Adrenal gland (tissue), 12 donors: ENCODE measurements around the gene ZNF598. TPM values are rescaled to one million over a fixed set of nuclear protein-coding genes. Genes with fewer than 3 reads are reported as not detected.
"Not testable (repeated sequence)": the region's sequence is repeated elsewhere in the genome, so short reads cannot be mapped to it uniquely, and the experiment has no call there.

Source experiments
- DNase-seq, 7 donors: peaks; one replicate each; pipeline ENCODE4 v3.0.0-alpha.2; 2019 to 2020
- H3K27ac ChIP-seq, 5 donors: fragments of 200-600 bp; sonication (generic) in 4 of 5; 1 replicate in 3 of 5; 2 replicates in 2 of 5; pipeline versions ENCODE4 v1.5.1 to v1.8.0; 2016 to 2020; ENCODE audit warnings: mild to moderate bottlenecking in 1 of 5
- H3K27me3 ChIP-seq: fragments of 200-600 bp; 2 replicates; pipeline ENCODE4 v1.8.0; 2021
- H3K36me3 ChIP-seq, 2 donors: fragments of 200-600 bp; replicated peaks in 1 of 2; 1 replicate in 1 of 2; 2 replicates in 1 of 2; pipeline versions ENCODE4 v1.5.1 to v1.8.0; 2018 to 2022
- H3K4me1 ChIP-seq, 2 donors: fragments of 200-600 bp; replicated peaks in 1 of 2; 1 replicate in 1 of 2; 2 replicates in 1 of 2; pipeline versions ENCODE4 v1.5.1 to v1.8.0; 2018 to 2021
- H3K4me3 ChIP-seq, 4 donors: fragments of 200-600 bp; sonication (generic) in 3 of 4; one replicate each; pipeline ENCODE4 v1.5.1; 2016 to 2018
- H3K9me3 ChIP-seq, 3 donors: fragments of 200-600 bp; sonication (generic) in 1 of 3; replicated peaks in 1 of 3; 1 replicate in 2 of 3; 2 replicates in 1 of 3; pipeline versions ENCODE4 v1.5.1 to v1.8.0; 2016 to 2021
- POLR2A ChIP-seq, 2 donors: fragments of 450-650 bp; IDR thresholded peaks; one replicate each; pipeline ENCODE4 v1.6.1; 2017; ENCODE audit warnings: antibody characterized with exemption in 2 of 2, mild to moderate bottlenecking in 2 of 2, moderate library complexity in 1 of 2
- WGBS, 4 donors: extraction: QIAGEN DNeasy Blood & Tissue Kit in 2 of 4; methylation state at CpG; one replicate each; pipeline versions ENCODE4 v1.1.5 to v1.1.7; 2013 to 2017; 5-methylcytosine and 5-hydroxymethylcytosine counted together
- intact Hi-C, 2 donors: fragments of 100-400 bp; cut with DNase I; formaldehyde crosslinking; loops; one replicate each; pipeline versions ENCODE4 v1.14.1 to v1.15.0; 2022 to 2023
- polyA plus RNA-seq, 3 donors: library from polyadenylated mRNA; stranded (reverse); fragments of 200-250 nt in 2 of 3; fragments of 350-450 nt in 1 of 3; fragmentation: Illumina TruSeq in 1 of 3; extraction: RNeasy Lipid Tissue Mini Kit (QIAGEN cat#74804) in 1 of 3; gene quantifications; one replicate each; pipeline ENCODE4 v1.2.3, GENCODE V29; 2013 to 2014
- total RNA-seq, 9 donors: library from RNA; depleted of rRNA in 4 of 9; stranded (reverse); fragments of >200 nt in 4 of 9; fragments of 120-200 nt in 1 of 9; fragmentation: NEBNext Ultra II Directional in 1 of 9; extraction: Animal tissue kit (Norgen Biotek cat#: 25700) in 1 of 9; gene quantifications; one replicate each; pipeline versions ENCODE4 v1.1.0 to v1.2.4, GENCODE V29; 2013 to 2023
- TF ChIP-seq, protein P1 (sequence below), 6 experiments: fragments of 450-650 bp in 4 of 6; fragments of 200-600 bp in 2 of 6; sonication (generic) in 1 of 6; IDR thresholded peaks; 1 replicate in 5 of 6; 2 replicates in 1 of 6; pipeline versions ENCODE4 v1.5.1 to v1.8.0; 2016 to 2021; ENCODE audit warnings: antibody characterized with exemption in 6 of 6, mild to moderate bottlenecking in 2 of 6, moderate library complexity in 1 of 6
- donor health status: healthy with polysubstance abuse.
- donor health status: Bipolar disorder and iron deficiency.
- donor health status: DM: yes; HTN: yes; CAD: no.
- donor health status: DM: no; HTN: no; CAD: no.
- donor health status: DM: no; HTN: no; CAD: no.
- donor health status: DM: yes; HTN: yes; CAD: no.

The ZNF598 gene
- total and polyA plus RNA-seq, 12 donors: 4.7 to 51.5 (median 29.0) TPM

DNA sequence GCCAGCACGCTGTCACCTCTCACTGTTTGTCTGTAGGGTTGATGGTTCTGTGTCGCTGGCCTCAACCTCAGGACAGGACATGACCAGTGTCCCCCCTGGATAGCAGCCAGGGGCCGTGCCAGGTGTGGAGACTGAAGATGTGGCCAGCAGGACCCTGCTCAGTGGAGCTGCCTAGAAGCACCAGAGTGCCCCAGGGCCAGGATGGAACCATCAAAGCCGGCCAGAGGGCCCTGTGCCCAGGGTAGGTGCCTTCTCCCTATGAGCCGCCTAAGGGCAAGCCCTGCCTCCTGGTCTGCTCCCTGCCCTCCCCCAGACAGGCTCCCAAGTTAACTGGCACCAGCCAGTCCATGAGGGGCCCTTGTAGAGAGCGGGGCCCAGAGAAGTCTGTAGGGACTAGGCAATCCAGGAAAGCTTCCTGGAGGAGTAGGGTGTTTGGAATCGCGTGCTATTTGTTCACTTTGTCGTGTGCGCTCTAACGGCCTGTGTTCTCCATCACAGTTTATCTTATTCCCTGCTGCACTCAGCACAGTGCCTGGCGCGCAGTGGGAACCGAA, 50.8 kb downstream of the ZNF598 start:
- intact Hi-C loops: no loop called here
- peak overlapping the region in 1 of 5 donors; percentile 9 for H3K27ac ChIP-seq
- 10 to 36% (median 28%) methylated on average over 6 to 14 of the region's 14 CpGs for WGBS, 4 donors

DNA sequence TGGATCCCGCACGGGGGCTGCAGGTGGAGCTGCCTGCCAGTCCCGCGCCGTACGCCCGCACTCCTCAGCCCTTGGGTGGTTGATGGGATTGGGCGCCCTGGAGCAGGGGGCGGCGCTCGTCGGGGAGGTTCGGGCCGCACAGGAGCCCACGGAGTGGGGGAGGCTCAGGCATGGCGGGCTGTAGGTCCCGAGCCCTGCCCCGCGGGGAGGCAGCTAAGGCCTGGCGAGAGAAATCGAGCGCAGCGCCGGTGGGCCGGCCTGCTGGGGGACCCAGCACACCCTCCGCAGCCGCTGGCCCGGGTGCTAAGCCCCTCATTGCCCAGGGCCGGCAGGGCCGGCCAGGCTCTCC, 51.5 kb downstream of the ZNF598 start:
- H3K27me3 ChIP-seq, H3K4me3 ChIP-seq, H3K27ac ChIP-seq, intact Hi-C loops, H3K9me3 ChIP-seq: not testable (repeated sequence)
- peak in 2 of 7 donors; percentile 17 to 34 for DNase-seq
- peaks cover 0 to 13% of the 10 kb centered on the region in 2 donors for H3K4me1 ChIP-seq
- peaks cover 0 to 21% of the 10 kb centered on the region in 2 donors for H3K36me3 ChIP-seq
- WGBS, 4 donors: 64 to 87% (median 69%) methylated on average over 3 to 30 of the region's 30 CpGs

More for the DNA sequence above, 50.8 kb downstream of the ZNF598 start:
- TF ChIP-seq, protein P1, sequence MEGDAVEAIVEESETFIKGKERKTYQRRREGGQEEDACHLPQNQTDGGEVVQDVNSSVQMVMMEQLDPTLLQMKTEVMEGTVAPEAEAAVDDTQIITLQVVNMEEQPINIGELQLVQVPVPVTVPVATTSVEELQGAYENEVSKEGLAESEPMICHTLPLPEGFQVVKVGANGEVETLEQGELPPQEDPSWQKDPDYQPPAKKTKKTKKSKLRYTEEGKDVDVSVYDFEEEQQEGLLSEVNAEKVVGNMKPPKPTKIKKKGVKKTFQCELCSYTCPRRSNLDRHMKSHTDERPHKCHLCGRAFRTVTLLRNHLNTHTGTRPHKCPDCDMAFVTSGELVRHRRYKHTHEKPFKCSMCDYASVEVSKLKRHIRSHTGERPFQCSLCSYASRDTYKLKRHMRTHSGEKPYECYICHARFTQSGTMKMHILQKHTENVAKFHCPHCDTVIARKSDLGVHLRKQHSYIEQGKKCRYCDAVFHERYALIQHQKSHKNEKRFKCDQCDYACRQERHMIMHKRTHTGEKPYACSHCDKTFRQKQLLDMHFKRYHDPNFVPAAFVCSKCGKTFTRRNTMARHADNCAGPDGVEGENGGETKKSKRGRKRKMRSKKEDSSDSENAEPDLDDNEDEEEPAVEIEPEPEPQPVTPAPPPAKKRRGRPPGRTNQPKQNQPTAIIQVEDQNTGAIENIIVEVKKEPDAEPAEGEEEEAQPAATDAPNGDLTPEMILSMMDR (IDR thresholded peaks at IDR 0.05): no peak
- no peak for TF ChIP-seq POLR2A (IDR thresholded peaks at IDR 0.05)
- Histone ChIP-seq H3K9me3 (no peaks in the 10 kb centered on the region), H3K27me3 (no peaks in the 10 kb centered on the region), H3K36me3 (peaks cover 0 to 23% of the 10 kb centered on the region in 2 donors), H3K4me3 (peak overlapping the region in 1 of 4 donors; percentile 63), H3K4me1 (peaks cover 6 to 19% of the 10 kb centered on the region in 2 donors)
- peak in 2 of 7 donors; percentile 47 to 56 for DNase-seq

DNA sequence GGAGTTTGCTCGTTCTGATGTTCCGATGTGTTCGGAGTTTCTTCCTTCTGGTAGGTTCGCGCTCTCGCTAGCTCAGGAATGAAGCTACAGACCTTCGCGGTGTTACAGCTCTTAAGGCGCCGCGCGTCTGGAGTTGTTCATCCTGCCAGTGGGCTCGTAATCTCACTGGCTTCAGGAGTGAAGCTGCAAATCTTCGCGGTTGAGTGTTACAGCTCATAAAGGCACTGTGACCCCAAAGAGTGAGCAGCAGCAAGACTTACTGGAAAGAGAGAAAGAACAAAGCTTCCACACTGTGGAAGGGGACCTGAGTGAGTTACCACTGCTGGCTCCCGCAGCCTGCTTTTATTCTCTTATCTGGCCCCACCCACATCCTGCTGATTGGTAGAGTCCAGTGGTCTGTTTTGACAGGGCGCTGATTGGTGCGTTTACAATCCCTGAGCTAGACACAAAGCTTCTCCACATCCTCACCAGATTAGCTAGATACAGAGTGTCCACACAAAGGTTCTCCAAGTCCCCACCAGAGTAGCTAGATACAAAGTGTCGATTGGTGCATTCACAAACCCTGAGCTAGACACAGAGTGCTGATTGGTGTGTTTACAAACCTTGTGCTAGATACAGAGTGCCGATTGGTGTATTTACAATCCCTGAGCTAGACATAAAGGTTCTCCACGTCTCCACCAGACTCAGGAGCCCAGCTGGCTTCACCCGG, 52.0 kb downstream of the ZNF598 start:
- intact Hi-C loops, H3K4me3 ChIP-seq, H3K27ac ChIP-seq, H3K4me1 ChIP-seq, H3K27me3 ChIP-seq, H3K9me3 ChIP-seq: not testable (repeated sequence)
- WGBS, 4 donors: 81 to 93% (median 85%) methylated on average over 16 to 20 of the region's 22 CpGs
- H3K36me3 ChIP-seq: peaks cover 0 to 15% of the 10 kb centered on the region in 2 donors
- DNase-seq: peak in 1 of 7 donors; percentile 20

DNA sequence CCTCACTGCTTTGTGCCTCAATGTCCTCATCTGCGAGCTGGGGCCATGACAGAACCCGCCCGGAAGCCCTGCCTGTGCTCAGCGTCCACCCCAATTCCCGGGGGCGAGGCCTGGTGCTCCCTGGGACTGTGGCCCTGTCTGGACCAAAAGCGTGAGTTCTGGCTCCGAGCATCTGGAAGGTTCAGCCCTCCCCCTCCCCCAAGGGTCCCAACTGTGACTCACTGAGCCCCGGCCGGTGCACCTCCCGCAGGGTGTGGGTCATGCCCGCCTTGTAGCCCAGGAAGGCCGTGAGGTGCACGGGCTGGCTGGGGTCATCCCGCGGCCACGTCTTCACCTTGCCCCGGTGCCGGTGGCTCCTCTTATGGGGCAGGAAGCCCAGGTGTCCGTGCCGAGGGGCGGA, 55.9 kb downstream of the ZNF598 start:
- H3K27me3 ChIP-seq: no peaks in the 10 kb centered on the region
- H3K4me3 ChIP-seq: no peak overlapping the region
- H3K36me3 ChIP-seq: no peaks in the 10 kb centered on the region
- no peaks in the 10 kb centered on the region for H3K4me1 ChIP-seq
- 82 to 91% (median 83%) methylated on average over 5 to 22 of the region's 22 CpGs for WGBS, 4 donors
- no peaks in the 10 kb centered on the region for H3K9me3 ChIP-seq
- TF ChIP-seq, protein P1 (IDR thresholded peaks at IDR 0.05): no peak
- no peak for TF ChIP-seq POLR2A (IDR thresholded peaks at IDR 0.05)
- intact Hi-C loops: no loop called here
- H3K27ac ChIP-seq: no peak overlapping the region
- DNase-seq: peak in 1 of 7 donors; percentile 19

DNA sequence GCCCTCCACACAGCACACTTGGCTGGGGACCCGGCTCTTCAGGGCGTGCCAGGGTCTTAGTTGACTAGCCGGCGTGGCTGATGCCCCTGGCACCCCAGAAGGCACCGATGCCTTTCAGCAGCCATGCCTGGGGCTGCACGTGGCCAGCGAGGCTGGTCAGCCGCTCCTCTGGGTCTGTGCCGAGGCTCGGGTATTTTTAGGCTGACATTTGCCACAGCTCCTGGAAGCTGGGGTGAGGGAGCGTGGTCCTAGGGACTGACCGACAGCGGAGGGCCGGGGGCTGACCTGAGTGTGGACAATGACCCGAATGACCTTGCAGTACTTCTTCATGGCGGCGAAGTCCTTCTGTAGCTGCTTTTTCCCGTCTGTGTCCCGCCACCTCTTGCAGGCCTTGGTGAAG, 59.1 kb downstream of the ZNF598 start:
- Histone ChIP-seq H3K4me1 (no peaks in the 10 kb centered on the region), H3K36me3 (no peaks in the 10 kb centered on the region), H3K9me3 (no peaks in the 10 kb centered on the region), H3K27me3 (no peaks in the 10 kb centered on the region), H3K4me3 (no peak overlapping the region), H3K27ac (no peak overlapping the region)
- TF ChIP-seq, protein P1 (IDR thresholded peaks at IDR 0.05): no peak
- TF ChIP-seq POLR2A (IDR thresholded peaks at IDR 0.05): no peak
- no peak for DNase-seq
- WGBS, 4 donors: 76 to 87% (median 79%) methylated on average over 7 to 19 of the region's 19 CpGs
- intact Hi-C loops: no loop called here
